ENCODE data around the gene TBC1D1. TPM values are rescaled to one million over a fixed set of nuclear protein-coding genes. Genes with fewer than 3 reads are reported as not detected.

TBC1D1 gene
- total and polyA plus RNA-seq, 4 experiments from 2014 or later, result 15.3 to 46.7 (median 34.3) TPM

GRCh38 chr4:37982736-37983135, 91.9 kb downstream of the TBC1D1 start:
- no peak for DNase-seq
- Histone ChIP-seq H3K4me1 (ENCODE audit: insufficient read depth, low read length) (peaks cover 18% of the 10 kb centered on the region), H3K27me3 (ENCODE audit: insufficient read depth, low read length) (no peaks in the 10 kb centered on the region), H3K4me3 (ENCODE audit: low read length in 2 of 2) (no peak overlapping the region), H3K9me3 (ENCODE audit: control insufficient read depth in 1 of 2, low read length in 2 of 2) (no peaks in the 10 kb centered on the region), H3K27ac (ENCODE audit: low read depth, low read length) (no peak overlapping the region), H3K36me3 (ENCODE audit: insufficient read depth, low read length) (no peaks in the 10 kb centered on the region)
- H3K36me3 Mint-ChIP-seq, result peaks cover 0 to 6% of the 10 kb centered on the region in 2 donors
- ChIA-PET CTCF (ENCODE audit: partially characterized antibody) (interaction anchor here (0.7 to 1.2 kb wide), 2 partner anchors 12 to 1728 kb away, joined by 3 to 4 read pairs; no protein-coding TSS in a partner anchor), POLR2A (ENCODE audit: partially characterized antibody) (no interaction called here)
- intact Hi-C loops (cut with micrococcal nuclease), result no loop called here
- H3K4me1 Mint-ChIP-seq, result peaks cover 16 to 45% (median 28%) of the 10 kb centered on the region in 4 donors
- H3K4me3 Mint-ChIP-seq, result peak overlapping the region in 1 of 8 donors; percentile 22
- no peaks in the 10 kb centered on the region for H3K27me3 Mint-ChIP-seq
- no peaks in the 10 kb centered on the region for H3K9me3 Mint-ChIP-seq
- no peak overlapping the region for H3K27ac Mint-ChIP-seq

- Histone ChIP-seq H3K36me3 (ENCODE audit: insufficient read depth, low read length) (no peaks in the 10 kb centered on the region), H3K27me3 (ENCODE audit: insufficient read depth, low read length) (no peaks in the 10 kb centered on the region), H3K27ac (ENCODE audit: low read depth, low read length) (no peak overlapping the region), H3K9me3 (ENCODE audit: control insufficient read depth in 1 of 2, low read length in 2 of 2) (no peaks in the 10 kb centered on the region), H3K4me1 (ENCODE audit: insufficient read depth, low read length) (peaks cover 8% of the 10 kb centered on the region), H3K4me3 (ENCODE audit: low read length in 2 of 2) (no peak overlapping the region)
- DNase-seq, result no peak
- H3K4me3 Mint-ChIP-seq, result no peak overlapping the region
- H3K27ac Mint-ChIP-seq, result no peak overlapping the region
- no peaks in the 10 kb centered on the region for H3K27me3 Mint-ChIP-seq
- CTCF ChIA-PET (ENCODE audit: partially characterized antibody), result interaction anchor here (0.7 kb wide), 1 partner anchor 49 kb away, joined by 3 read pairs; no protein-coding TSS in a partner anchor
- POLR2A ChIA-PET (ENCODE audit: partially characterized antibody), result no interaction called here
- H3K9me3 Mint-ChIP-seq, result no peaks in the 10 kb centered on the region
- H3K4me1 Mint-ChIP-seq, result peaks cover 12 to 34% (median 21%) of the 10 kb centered on the region in 4 donors
- H3K36me3 Mint-ChIP-seq, result peaks cover 1 to 10% of the 10 kb centered on the region in 2 donors
- intact Hi-C loops (cut with micrococcal nuclease), result no loop called here
Observed at GRCh38 chr4:37983951-37984350, 93.1 kb downstream of the TBC1D1 start.

GRCh38 chr4:37985730-37986275, 94.9 kb downstream of the TBC1D1 start:
- Mint-ChIP-seq H3K4me3 (no peak overlapping the region), H3K9me3 (no peaks in the 10 kb centered on the region), H3K4me1 (peaks cover 11 to 34% (median 21%) of the 10 kb centered on the region in 4 donors), H3K36me3 (peaks cover 1 to 13% of the 10 kb centered on the region in 2 donors), H3K27me3 (no peaks in the 10 kb centered on the region), H3K27ac (peak overlapping the region in 2 of 7 donors; percentile 13 to 46)
- no peaks in the 10 kb centered on the region for H3K36me3 ChIP-seq (ENCODE audit: insufficient read depth, low read length)
- no peaks in the 10 kb centered on the region for H3K9me3 ChIP-seq (ENCODE audit: control insufficient read depth in 1 of 2, low read length in 2 of 2)
- DNase-seq, result no peak
- no peaks in the 10 kb centered on the region for H3K27me3 ChIP-seq (ENCODE audit: insufficient read depth, low read length)
- H3K4me1 ChIP-seq (ENCODE audit: insufficient read depth, low read length), result peaks cover 8% of the 10 kb centered on the region
- intact Hi-C loops (cut with micrococcal nuclease), result no loop called here
- ChIA-PET CTCF (ENCODE audit: partially characterized antibody) (no interaction called here), POLR2A (ENCODE audit: partially characterized antibody) (no interaction called here)
- H3K27ac ChIP-seq (ENCODE audit: low read depth, low read length), result no peak overlapping the region
- no peak overlapping the region for H3K4me3 ChIP-seq (ENCODE audit: low read length in 2 of 2)

GRCh38 chr4:37988670-37989069, 97.8 kb downstream of the TBC1D1 start:
- ChIA-PET POLR2A (ENCODE audit: partially characterized antibody) (no interaction called here), CTCF (ENCODE audit: partially characterized antibody) (interaction anchor here (0.7 kb wide), 1 partner anchor 18 kb away, joined by 3 read pairs; no protein-coding TSS in a partner anchor)
- Histone ChIP-seq H3K9me3 (ENCODE audit: control insufficient read depth in 1 of 2, low read length in 2 of 2) (no peaks in the 10 kb centered on the region), H3K27me3 (ENCODE audit: insufficient read depth, low read length) (no peaks in the 10 kb centered on the region), H3K27ac (ENCODE audit: low read depth, low read length) (no peak overlapping the region), H3K36me3 (ENCODE audit: insufficient read depth, low read length) (no peaks in the 10 kb centered on the region), H3K4me3 (ENCODE audit: low read length in 2 of 2) (no peak overlapping the region), H3K4me1 (ENCODE audit: insufficient read depth, low read length) (no peaks in the 10 kb centered on the region)
- Mint-ChIP-seq H3K36me3 (peaks cover 1 to 15% of the 10 kb centered on the region in 2 donors), H3K4me1 (peaks cover 9 to 26% (median 14%) of the 10 kb centered on the region in 4 donors), H3K27ac (no peak overlapping the region), H3K27me3 (no peaks in the 10 kb centered on the region), H3K9me3 (no peaks in the 10 kb centered on the region), H3K4me3 (no peak overlapping the region)
- no peak for DNase-seq
- intact Hi-C loops (cut with micrococcal nuclease), result no loop called here

- Histone ChIP-seq H3K36me3 (ENCODE audit: insufficient read depth, low read length) (no peaks in the 10 kb centered on the region), H3K27me3 (ENCODE audit: insufficient read depth, low read length) (no peaks in the 10 kb centered on the region), H3K9me3 (ENCODE audit: control insufficient read depth in 1 of 2, low read length in 2 of 2) (no peaks in the 10 kb centered on the region), H3K4me1 (ENCODE audit: insufficient read depth, low read length) (peaks cover 5% of the 10 kb centered on the region), H3K27ac (ENCODE audit: low read depth, low read length) (no peak overlapping the region), H3K4me3 (ENCODE audit: low read length in 2 of 2) (no peak overlapping the region)
- ChIA-PET POLR2A (ENCODE audit: partially characterized antibody) (no interaction called here), CTCF (ENCODE audit: partially characterized antibody) (no interaction called here)
- DNase-seq, result no peak
- Mint-ChIP-seq H3K27me3 (no peaks in the 10 kb centered on the region), H3K36me3 (peaks cover 1 to 14% of the 10 kb centered on the region in 2 donors), H3K4me1 (peaks cover 13 to 27% (median 14%) of the 10 kb centered on the region in 4 donors), H3K27ac (no peak overlapping the region), H3K4me3 (no peak overlapping the region), H3K9me3 (no peaks in the 10 kb centered on the region)
- intact Hi-C loops (cut with micrococcal nuclease), result no loop called here
Observed at GRCh38 chr4:37989398-37990260, 98.7 kb downstream of the TBC1D1 start.

GRCh38 chr4:37990731-37991245, 99.9 kb downstream of the TBC1D1 start:
- Histone ChIP-seq H3K4me1 (ENCODE audit: insufficient read depth, low read length) (peaks cover 6% of the 10 kb centered on the region), H3K27me3 (ENCODE audit: insufficient read depth, low read length) (no peaks in the 10 kb centered on the region), H3K36me3 (ENCODE audit: insufficient read depth, low read length) (no peaks in the 10 kb centered on the region), H3K9me3 (ENCODE audit: control insufficient read depth in 1 of 2, low read length in 2 of 2) (no peaks in the 10 kb centered on the region), H3K27ac (ENCODE audit: low read depth, low read length) (no peak overlapping the region), H3K4me3 (ENCODE audit: low read length in 2 of 2) (no peak overlapping the region)
- H3K27ac Mint-ChIP-seq, result no peak overlapping the region
- intact Hi-C loops (cut with micrococcal nuclease), result no loop called here
- DNase-seq, result no peak
- ChIA-PET POLR2A (ENCODE audit: partially characterized antibody) (no interaction called here), CTCF (ENCODE audit: partially characterized antibody) (no interaction called here)
- H3K4me3 Mint-ChIP-seq, result no peak overlapping the region
- H3K4me1 Mint-ChIP-seq, result peaks cover 16 to 28% (median 20%) of the 10 kb centered on the region in 4 donors
- no peaks in the 10 kb centered on the region for H3K27me3 Mint-ChIP-seq
- peaks cover 1 to 14% of the 10 kb centered on the region in 2 donors for H3K36me3 Mint-ChIP-seq
- H3K9me3 Mint-ChIP-seq, result no peaks in the 10 kb centered on the region

GRCh38 chr4:37991623-37992410, 100.9 kb downstream of the TBC1D1 start:
- Histone ChIP-seq H3K4me3 (ENCODE audit: low read length in 2 of 2) (no peak overlapping the region), H3K27ac (ENCODE audit: low read depth, low read length) (no peak overlapping the region), H3K36me3 (ENCODE audit: insufficient read depth, low read length) (no peaks in the 10 kb centered on the region), H3K27me3 (ENCODE audit: insufficient read depth, low read length) (no peaks in the 10 kb centered on the region), H3K4me1 (ENCODE audit: insufficient read depth, low read length) (peaks cover 6% of the 10 kb centered on the region), H3K9me3 (ENCODE audit: control insufficient read depth in 1 of 2, low read length in 2 of 2) (no peaks in the 10 kb centered on the region)
- Mint-ChIP-seq H3K9me3 (no peaks in the 10 kb centered on the region), H3K36me3 (peaks cover 1 to 14% of the 10 kb centered on the region in 2 donors), H3K27ac (peak overlapping the region in 3 of 7 donors; percentile 5 to 43 (median 33)), H3K4me3 (no peak overlapping the region), H3K27me3 (no peaks in the 10 kb centered on the region), H3K4me1 (peaks cover 16 to 27% (median 20%) of the 10 kb centered on the region in 4 donors)
- DNase-seq, result no peak
- ChIA-PET POLR2A (ENCODE audit: partially characterized antibody) (no interaction called here), CTCF (ENCODE audit: partially characterized antibody) (no interaction called here)
- intact Hi-C loops (cut with micrococcal nuclease), result no loop called here

All from CD4-positive, alpha-beta memory T cell (primary cell).